Esophagus muscularis mucosa (tissue), 4 donors: ENCODE measurements around the gene KLK14. TPM values are rescaled to one million over a fixed set of nuclear protein-coding genes. Genes with fewer than 3 reads are reported as not detected.

ENCODE experiments used
- DNase-seq: peaks from one replicate; pipeline ENCODE4 v3.0.0-alpha.2; 2017; ENCODE audit errors: extremely low spot score
- H3K27ac ChIP-seq, 4 donors: fragments of 200-600 bp; sonication (generic); replicated peaks in 1 of 4; 1 replicate in 3 of 4; 2 replicates in 1 of 4; pipeline ENCODE4 v1.5.1; 2016 to 2019; ENCODE audit warnings: mild to moderate bottlenecking in 1 of 4
- H3K27me3 ChIP-seq, 4 donors: fragments of 200-600 bp; sonication (generic); one replicate each; pipeline versions ENCODE4 v1.5.1 to v1.6.0; 2016 to 2019
- H3K36me3 ChIP-seq, 4 donors: fragments of 200-600 bp; sonication (generic); one replicate each; pipeline ENCODE4 v1.5.1; 2016 to 2019
- H3K4me1 ChIP-seq, 4 donors: fragments of 200-600 bp; sonication (generic); one replicate each; pipeline ENCODE4 v1.5.1; 2016 to 2019
- H3K4me3 ChIP-seq, 4 donors: fragments of 200-600 bp; sonication (generic); 1 replicate in 2 of 4; 2 replicates in 2 of 4; pipeline ENCODE4 v1.5.1; 2016 to 2019; ENCODE audit warnings: mild to moderate bottlenecking in 4 of 4, moderate library complexity in 1 of 4
- H3K9me3 ChIP-seq, 4 donors: fragments of 200-600 bp; sonication (generic); 1 replicate in 3 of 4; 2 replicates in 1 of 4; pipeline ENCODE4 v1.5.1; 2016 to 2019
- CTCF ChIP-seq, 3 experiments: fragments of 200-600 bp in 2 of 3; fragments of 450-650 bp in 1 of 3; sonication (generic) in 2 of 3; IDR thresholded peaks; one replicate each; pipeline ENCODE4 v1.5.1; 2017 to 2019; ENCODE audit warnings: antibody characterized with exemption in 3 of 3, mild to moderate bottlenecking in 2 of 3, moderate library complexity in 1 of 3
- EP300 ChIP-seq: sonication (generic); formaldehyde crosslinking; IDR thresholded peaks from one replicate; pipeline ENCODE4 v1.6.1; 2017; ENCODE audit warnings: antibody characterized with exemption
- POLR2A ChIP-seq: fragments of 450-650 bp; IDR thresholded peaks from one replicate; pipeline ENCODE4 v1.6.1; 2017; ENCODE audit warnings: antibody characterized with exemption, moderate library complexity, mild to moderate bottlenecking, low read depth
- POLR2AphosphoS5 ChIP-seq, 2 donors: sonication (generic); formaldehyde crosslinking; IDR thresholded peaks; one replicate each; pipeline ENCODE4 v1.6.1; 2017; ENCODE audit warnings: antibody characterized with exemption in 2 of 2
- WGBS: methylation state at CpG from one replicate; pipeline ENCODE4 v1.1.5; 2018; 5-methylcytosine and 5-hydroxymethylcytosine counted together
- intact Hi-C: fragments of 100-400 bp; cut with DNase I; formaldehyde crosslinking; loops from one replicate; pipeline ENCODE4 v1.15.1; 2023
- total RNA-seq, 4 donors: library from RNA; depleted of rRNA; stranded (reverse); fragments of >200 nt; gene quantifications; one replicate each; pipeline versions ENCODE4 v1.1.0 to v1.2.1, GENCODE V29; 2016

Gene KLK14
- total RNA-seq, 4 donors from 2014 or later, result 0.52 TPM; not detected in 3

- intact Hi-C loops, result no loop called here
- H3K4me3 ChIP-seq, result no peak overlapping the region
- H3K9me3 ChIP-seq, result no peaks in the 10 kb centered on the region
- peaks cover 0 to 15% (median 0%) of the 10 kb centered on the region in 4 donors for H3K27me3 ChIP-seq
- TF ChIP-seq POLR2AphosphoS5 (IDR thresholded peaks at IDR 0.05), result no peak
- no peak for TF ChIP-seq EP300
- no peak for TF ChIP-seq CTCF (IDR thresholded peaks at IDR 0.05)
- no peak for TF ChIP-seq POLR2A
- 77% methylated on average over 6 of the region's 9 CpGs for WGBS
- no peak overlapping the region for H3K27ac ChIP-seq
- H3K4me1 ChIP-seq, result no peaks in the 10 kb centered on the region
- DNase-seq, result no peak
- no peaks in the 10 kb centered on the region for H3K36me3 ChIP-seq
Observed at GRCh38 chr19:51043497-51043896, 39.2 kb downstream of the KLK14 start.

- DNase-seq, result no peak
- Histone ChIP-seq H3K9me3 (no peaks in the 10 kb centered on the region), H3K36me3 (no peaks in the 10 kb centered on the region), H3K27me3 (peaks cover 0 to 14% (median 0%) of the 10 kb centered on the region in 4 donors), H3K4me1 (no peaks in the 10 kb centered on the region), H3K27ac (no peak overlapping the region), H3K4me3 (no peak overlapping the region)
- TF ChIP-seq CTCF (IDR thresholded peaks at IDR 0.05) (no peak), POLR2A (no peak), POLR2AphosphoS5 (IDR thresholded peaks at IDR 0.05) (no peak), EP300 (no peak)
- intact Hi-C loops, result no loop called here
- WGBS, result 90% methylated on average over 6 of the region's 6 CpGs
Observed at GRCh38 chr19:51040151-51040550, 42.5 kb downstream of the KLK14 start.

GRCh38 chr19:51036519-51036918 lies 46.2 kb downstream of the KLK14 start:
- intact Hi-C loops, result no loop called here

GRCh38 chr19:51034704-51035103 lies 48.0 kb downstream of the KLK14 start, which contains the start of gene KLK12:
TSS of gene KLK12 (minus strand) at chr19:51035002. CDS start at chr19:51034621, 381 bp downstream.
- DNase-seq, result no peak
- H3K27me3 ChIP-seq, result peaks cover 0 to 39% (median 0%) of the 10 kb centered on the region in 4 donors
- no peak for TF ChIP-seq EP300
- WGBS, result 58% methylated on average over 11 of the region's 11 CpGs
- no peaks in the 10 kb centered on the region for H3K9me3 ChIP-seq
- no peak within 1 kb of the TSS for H3K4me3 ChIP-seq
- intact Hi-C loops, result no loop called here
- H3K27ac ChIP-seq, result no peak within 1 kb of the TSS
- H3K36me3 ChIP-seq, result no peaks in the 10 kb centered on the region
- H3K4me1 ChIP-seq, result no peaks in the 10 kb centered on the region

More at GRCh38 chr19:51036519-51036918, 46.2 kb downstream of the KLK14 start:
- H3K9me3 ChIP-seq, result no peaks in the 10 kb centered on the region
- peaks cover 0 to 34% (median 0%) of the 10 kb centered on the region in 4 donors for H3K27me3 ChIP-seq
- no peaks in the 10 kb centered on the region for H3K4me1 ChIP-seq
- 57% methylated on average over 9 of the region's 9 CpGs for WGBS
- DNase-seq, result no peak
- no peak for TF ChIP-seq EP300
- no peak for TF ChIP-seq POLR2A
- no peak for TF ChIP-seq CTCF (IDR thresholded peaks at IDR 0.05)
- H3K4me3 ChIP-seq, result no peak overlapping the region
- H3K27ac ChIP-seq, result no peak overlapping the region
- no peaks in the 10 kb centered on the region for H3K36me3 ChIP-seq

- no peak overlapping the region for H3K4me3 ChIP-seq
- H3K4me1 ChIP-seq, result no peaks in the 10 kb centered on the region
- WGBS, result 78% methylated on average over 14 of the region's 28 CpGs
- no peak overlapping the region for H3K27ac ChIP-seq
- DNase-seq, result no peak
- intact Hi-C loops, result no loop called here
- H3K9me3 ChIP-seq, result no peaks in the 10 kb centered on the region
- H3K36me3 ChIP-seq, result no peaks in the 10 kb centered on the region
- peaks cover 0 to 67% (median 0%) of the 10 kb centered on the region in 4 donors for H3K27me3 ChIP-seq
- TF ChIP-seq POLR2A (no peak), POLR2AphosphoS5 (IDR thresholded peaks at IDR 0.05) (no peak), CTCF (IDR thresholded peaks at IDR 0.05) (no peak), EP300 (no peak)
Observed at GRCh38 chr19:51031880-51032225, 50.8 kb downstream of the KLK14 start.
